Activated CD4-positive, alpha-beta T cell treated with anti-CD3 and anti-CD28 coated beads for 48 hours (primary cell): Measurements from ENCODE around the gene TUBB2A.
"Not testable (repeated sequence)": the region's sequence is repeated elsewhere in the genome, so short reads cannot be mapped to it uniquely, and the experiment has no call there.

ENCODE experiments used
- DNase-seq: peaks from one replicate; pipeline ENCODE4 v3.0.0-alpha.2; 2020

Gene TUBB2A

GRCh38 chr6:3157131-3157933 lies at the start of gene TUBB2A:
TSS of gene TUBB2A (minus strand) at chr6:3157544. CDS start at chr6:3157463, 81 bp downstream.
- DNase-seq: peak; percentile 84

GRCh38 chr6:3206339-3207015 lies 49.1 kb upstream of the TUBB2A start:
- no peak for DNase-seq

- DNase-seq: no peak
Measured at GRCh38 chr6:3205913-3206312, 48.6 kb upstream of the TUBB2A start.

DNA sequence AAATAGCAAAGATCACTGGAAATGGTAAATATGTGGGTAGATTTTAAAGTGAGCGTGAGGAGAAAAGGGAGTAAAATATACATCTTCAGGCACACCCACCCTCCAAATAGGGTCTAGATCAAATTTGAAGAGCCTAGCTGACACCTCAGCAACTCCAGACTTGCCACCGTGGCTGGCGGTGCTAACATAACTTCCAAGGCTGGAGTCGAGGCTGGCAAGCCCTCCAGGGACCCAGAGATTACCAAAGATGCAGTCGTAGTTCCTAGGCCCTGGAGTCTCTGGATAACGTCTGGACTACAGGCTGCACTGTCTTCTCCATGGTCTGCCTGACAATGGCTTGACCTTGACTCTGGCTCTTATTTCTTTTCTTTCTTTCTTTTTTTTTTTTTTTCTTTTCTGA lies 47.6 kb upstream of the TUBB2A start:
- DNase-seq: no peak

- no peak for DNase-seq
Measured at GRCh38 chr6:3202999-3203696, 45.8 kb upstream of the TUBB2A start.

GRCh38 chr6:3201388-3201787 lies 44.0 kb upstream of the TUBB2A start:
- no peak for DNase-seq

DNA sequence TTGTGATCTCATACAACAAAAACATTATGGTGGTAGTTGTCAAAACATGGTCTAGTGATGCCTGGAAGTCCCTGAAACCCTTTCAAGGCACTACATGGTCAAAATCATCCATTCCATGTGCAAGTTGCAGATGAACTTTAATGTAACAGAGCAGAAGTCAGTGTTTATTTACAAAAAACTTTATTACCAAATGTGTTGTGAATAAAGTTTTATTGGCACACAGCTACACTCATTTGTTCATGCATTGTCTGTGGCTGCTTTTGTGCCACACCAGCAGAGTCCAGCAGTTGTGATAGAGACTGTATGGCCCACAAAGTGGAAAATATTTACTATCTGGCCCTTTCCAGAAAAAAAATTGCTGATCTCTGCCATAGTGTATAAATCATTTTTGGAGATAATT lies 43.3 kb upstream of the TUBB2A start:
- DNase-seq: no peak

DNA sequence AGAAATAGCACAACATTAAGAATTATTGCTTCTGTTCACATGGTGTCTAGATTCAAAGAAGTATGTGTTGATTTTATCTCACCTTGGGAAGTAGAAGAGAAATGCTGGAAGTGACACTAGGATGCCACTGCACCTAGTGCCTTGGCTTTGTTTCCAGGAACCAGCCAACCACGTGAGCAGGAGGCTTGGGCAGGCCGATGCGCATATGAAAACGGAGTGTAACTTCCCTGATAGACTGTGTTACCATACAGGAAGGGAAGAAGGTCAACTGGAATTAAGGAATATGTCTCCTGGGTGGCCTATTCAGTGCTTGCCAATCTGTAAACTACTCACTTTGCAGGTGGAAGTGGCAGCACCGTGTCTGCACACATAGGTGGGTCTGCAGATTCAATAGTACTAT lies 42.0 kb upstream of the TUBB2A start:
- DNase-seq: no peak

DNA sequence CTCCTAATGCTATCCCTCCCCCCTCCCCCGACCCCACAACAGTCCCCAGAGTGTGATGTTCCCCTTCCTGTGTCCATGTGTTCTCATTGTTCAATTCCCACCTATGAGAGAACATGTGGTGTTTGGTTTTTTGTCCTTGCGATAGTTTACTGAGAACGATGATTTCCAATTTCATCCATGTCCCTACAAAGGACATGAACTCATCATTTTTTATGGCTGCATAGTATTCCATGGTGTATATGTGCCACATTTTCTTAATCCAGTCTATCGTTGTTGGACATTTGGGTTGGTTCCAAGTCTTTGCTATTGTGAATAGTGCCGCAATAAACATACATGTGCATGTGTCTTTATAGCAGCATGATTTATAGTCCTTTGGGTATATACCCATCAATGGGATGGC lies 40.4 kb upstream of the TUBB2A start:
- DNase-seq: not testable (repeated sequence)

- no peak for DNase-seq
Measured at GRCh38 chr6:3196770-3197169, 39.4 kb upstream of the TUBB2A start.

GRCh38 chr6:3195695-3196497 lies 38.6 kb upstream of the TUBB2A start:
- DNase-seq: no peak

GRCh38 chr6:3195420-3195694 lies 38.0 kb upstream of the TUBB2A start:
- no peak for DNase-seq

DNA sequence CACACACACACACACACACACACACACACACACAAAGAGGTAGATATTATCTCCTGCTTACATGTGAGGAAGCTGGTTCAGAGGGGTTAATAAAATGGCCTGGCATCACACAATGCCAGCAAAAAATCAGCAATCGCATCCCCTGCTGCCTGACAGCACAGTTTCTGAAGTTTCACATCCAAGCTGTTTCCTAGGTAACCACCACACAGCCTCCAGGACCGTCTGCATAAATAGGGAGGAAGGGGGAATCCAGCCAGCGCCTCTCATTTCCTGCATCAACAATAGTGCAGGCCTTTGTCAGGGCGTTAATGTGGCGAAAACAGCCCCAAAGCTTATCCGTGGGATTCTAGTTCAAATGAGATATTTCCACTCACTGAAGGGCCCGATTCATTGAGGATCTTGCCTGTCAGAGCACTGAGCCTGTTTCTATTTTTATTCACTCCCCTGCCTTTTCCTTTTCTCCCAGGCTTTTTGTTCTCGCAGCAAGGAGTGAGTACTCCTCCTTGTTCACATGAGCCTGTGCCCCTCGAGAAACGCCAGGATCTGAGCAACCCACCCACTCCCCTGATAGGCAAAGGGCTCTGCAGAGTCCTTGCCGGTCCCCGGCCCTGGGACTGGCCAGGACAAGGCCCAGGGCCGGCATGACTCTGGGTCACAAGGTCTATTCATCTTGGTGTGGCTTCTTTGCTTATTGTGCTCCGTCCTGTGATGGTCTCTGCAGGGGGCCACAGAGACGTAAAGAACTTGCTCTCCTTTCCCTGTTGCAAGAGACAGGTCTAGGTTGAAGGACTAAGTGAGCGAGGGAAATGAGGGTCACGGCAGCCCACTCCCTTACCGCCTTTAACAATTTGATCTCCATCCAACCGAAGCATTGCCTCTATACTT lies 37.4 kb upstream of the TUBB2A start:
- DNase-seq: peak; percentile 18

- DNase-seq: no peak
Measured at GRCh38 chr6:3193102-3193849, 35.9 kb upstream of the TUBB2A start.

- no peak for DNase-seq
Measured at GRCh38 chr6:3190779-3191178, 33.4 kb upstream of the TUBB2A start.

DNA sequence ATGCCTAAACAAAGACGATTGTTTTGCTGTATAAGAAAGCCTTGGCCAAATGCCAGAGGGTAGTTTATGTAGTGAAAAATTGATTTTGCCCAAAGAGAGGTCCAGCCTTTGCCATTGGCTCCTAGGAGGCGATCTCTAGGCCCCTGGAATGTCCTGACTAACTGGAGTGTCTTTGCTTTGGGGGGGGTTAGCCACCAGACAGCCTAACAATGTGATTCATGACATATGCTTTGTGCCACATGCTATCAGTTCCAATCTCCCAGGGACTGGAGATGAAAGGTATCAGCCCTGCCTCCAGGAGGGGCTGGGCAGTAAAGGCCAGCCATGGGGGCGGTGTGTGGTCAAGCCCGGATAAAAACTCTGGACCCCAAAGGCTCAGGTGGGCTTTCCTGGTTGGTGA lies 32.7 kb upstream of the TUBB2A start:
- DNase-seq: no peak

GRCh38 chr6:3189192-3189591 lies 31.8 kb upstream of the TUBB2A start:
- not testable (repeated sequence) for DNase-seq

DNA sequence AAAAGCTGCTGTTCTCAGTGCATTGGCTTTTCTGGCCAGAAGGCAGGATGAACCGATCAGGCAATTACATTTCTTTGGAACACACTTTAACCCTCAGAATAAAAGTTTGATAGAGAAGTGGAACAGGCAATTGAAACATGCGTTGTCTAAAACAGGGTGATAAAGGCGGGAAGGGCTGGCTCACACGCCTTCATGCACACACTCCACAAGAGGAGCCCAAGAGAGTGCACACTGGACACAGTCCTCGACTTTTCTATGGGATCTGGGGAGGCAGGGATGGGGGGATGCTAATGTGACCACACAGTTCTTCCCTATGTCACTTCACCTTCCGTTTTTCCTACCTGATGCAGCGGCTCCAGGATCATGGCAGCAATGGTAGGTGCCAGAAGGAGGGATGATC lies 30.9 kb upstream of the TUBB2A start:
- DNase-seq: no peak

DNA sequence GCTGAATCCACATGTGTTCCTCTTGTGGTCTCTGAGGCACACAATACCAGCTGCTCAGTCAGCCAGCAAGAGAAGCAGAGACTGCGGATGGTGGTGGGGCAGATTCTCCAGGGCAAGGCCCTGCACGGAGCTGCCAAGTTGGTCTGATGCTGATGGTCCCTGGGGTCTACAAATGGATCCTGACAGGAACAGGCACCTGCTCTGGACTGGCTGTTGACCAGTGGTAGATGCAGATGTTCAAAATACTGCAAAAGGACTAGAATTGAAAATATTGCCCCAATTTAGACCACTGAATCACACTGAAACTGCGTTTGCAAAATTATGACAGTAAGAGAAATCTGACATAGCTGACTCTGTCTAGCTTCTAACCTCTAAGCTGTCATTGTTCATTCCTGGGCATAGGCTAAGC lies 29.6 kb upstream of the TUBB2A start:
- DNase-seq: no peak

DNA sequence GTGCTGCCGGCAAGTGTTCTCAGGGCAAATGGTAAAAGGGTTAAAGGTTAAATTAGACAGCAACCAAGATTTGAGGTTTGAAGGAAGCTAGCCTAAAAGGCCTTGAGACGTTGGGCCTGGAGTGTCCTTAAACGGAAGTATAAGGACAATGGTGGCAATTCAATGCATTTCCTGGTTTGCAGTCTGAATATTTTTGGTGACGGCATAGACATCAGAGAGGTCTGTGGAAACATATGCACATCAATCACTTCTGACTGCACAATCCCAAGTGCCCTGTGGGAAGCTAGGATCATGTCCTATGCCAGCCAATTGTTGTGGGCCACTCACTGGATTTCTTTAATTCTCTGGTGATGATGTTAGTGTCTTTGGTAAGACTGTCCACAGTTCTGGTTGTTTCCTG lies 25.7 kb upstream of the TUBB2A start:
- DNase-seq: no peak

DNA sequence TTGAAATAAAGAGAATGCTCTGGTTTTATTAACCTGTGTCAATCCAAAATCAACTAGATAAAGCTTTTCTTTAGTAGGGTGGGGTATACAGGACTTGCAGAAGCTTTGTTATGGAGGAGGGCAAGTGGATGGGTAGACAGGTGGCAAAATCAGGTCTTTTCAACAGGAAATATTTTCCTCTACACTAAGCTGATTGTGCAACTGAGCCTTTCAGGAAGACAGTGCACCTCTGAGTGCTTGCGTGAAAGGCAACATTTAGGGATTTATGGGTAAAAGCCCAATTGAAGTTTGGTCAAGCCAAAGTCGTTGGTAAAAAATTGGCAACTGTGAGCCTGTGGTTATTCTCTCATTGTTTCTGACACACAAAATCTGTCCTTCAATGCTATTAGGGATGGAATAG lies 23.8 kb upstream of the TUBB2A start:
- no peak for DNase-seq
